HS-5 (cell line): ENCODE results near the gene NPC1.
A peak's percentile ranks its signal among the peaks of the same experiment; 100 is the strongest.
"Not testable (repeated sequence)": the region's sequence is repeated elsewhere in the genome, so short reads cannot be mapped to it uniquely, and the experiment has no call there.

Source experiments
- DNase-seq: peaks from one replicate; pipeline ENCODE4 v3.0.0-alpha.2; 2012; ENCODE audit warnings: low read depth

The NPC1 gene

DNA sequence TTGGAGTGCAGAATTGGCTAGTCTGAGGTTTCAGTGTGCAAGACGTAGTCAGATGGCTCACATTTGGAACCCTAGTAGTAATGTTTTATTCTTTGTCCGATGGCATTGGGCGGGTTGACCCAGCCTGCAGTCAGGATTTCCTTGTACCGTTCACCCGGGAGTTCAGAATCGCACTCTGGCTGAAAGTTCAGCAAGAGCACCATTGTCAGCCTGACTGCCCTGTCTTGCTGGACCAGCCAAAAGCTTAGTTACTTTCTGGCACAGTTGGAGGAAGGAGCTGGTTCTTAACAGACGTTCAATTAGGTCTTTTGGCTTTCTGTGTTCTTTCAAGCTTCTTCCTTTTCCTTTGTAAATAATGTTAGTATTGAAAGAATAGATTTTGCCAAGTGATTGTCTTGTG is 64.4 kb downstream of the NPC1 start:
- no peak for DNase-seq

DNA sequence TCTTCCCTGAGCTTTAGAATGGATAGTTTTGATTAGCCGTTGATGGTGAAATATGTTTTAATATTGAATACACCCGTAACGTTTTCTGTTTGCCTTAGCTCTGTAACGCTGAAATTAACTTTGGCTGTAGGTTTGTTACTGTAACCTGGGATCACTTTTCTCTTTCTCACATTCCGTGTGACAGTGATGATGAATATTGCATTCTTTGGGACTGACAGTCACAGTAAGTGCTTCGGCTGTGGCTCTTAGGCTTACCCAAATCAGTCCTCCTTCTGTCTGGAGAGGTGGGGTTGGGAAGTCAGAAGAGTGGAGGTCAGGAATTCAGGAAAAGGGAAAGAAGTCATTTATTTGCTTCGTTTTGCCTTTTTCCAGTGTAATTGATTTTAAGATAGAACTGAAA is 65.0 kb downstream of the NPC1 start:
- DNase-seq, result no peak

DNA sequence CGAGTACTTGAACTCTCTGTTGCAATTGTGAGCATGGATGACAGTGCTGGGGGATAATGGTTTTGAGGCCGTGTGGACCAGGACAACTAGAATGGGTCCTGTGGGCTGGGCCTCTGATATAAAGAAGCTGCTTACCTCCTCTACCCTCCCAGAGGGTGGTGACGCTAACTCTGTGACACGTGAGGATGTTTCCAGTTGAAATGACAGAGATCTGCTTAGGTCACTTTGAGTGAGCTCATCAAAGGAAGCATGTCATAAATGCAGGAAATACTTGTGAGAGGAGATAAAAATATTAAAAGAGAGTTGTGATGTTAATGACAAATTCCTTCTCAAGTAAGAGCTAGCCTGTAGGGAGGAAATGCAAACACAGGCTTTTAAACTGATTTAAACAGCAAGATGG is 66.6 kb downstream of the NPC1 start:
- DNase-seq, result no peak

GRCh38 chr18:23515911-23516546 is 70.3 kb downstream of the NPC1 start:
- no peak for DNase-seq

DNA sequence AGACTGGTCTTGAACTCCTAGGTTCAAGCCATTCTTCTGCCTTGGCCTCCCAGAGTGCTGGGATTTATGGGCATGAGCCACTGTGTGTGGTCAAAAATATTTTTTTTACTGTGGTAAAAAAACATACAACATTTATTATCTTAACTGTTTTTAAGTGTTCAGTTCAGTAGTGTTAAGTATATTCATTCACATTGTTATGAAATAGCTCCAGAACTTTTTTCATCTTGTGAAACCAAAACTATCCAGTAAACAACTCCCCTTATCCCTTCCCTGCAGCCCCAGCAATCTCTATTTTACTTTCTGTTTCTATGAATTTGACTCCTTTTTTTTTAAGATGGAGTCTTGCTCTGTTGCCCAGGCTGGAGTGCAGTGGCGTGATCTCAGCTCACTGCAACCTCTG is 73.7 kb downstream of the NPC1 start:
- DNase-seq, result no peak

GRCh38 chr18:23512216-23512615 is 74.1 kb downstream of the NPC1 start:
- not testable (repeated sequence) for DNase-seq

DNA sequence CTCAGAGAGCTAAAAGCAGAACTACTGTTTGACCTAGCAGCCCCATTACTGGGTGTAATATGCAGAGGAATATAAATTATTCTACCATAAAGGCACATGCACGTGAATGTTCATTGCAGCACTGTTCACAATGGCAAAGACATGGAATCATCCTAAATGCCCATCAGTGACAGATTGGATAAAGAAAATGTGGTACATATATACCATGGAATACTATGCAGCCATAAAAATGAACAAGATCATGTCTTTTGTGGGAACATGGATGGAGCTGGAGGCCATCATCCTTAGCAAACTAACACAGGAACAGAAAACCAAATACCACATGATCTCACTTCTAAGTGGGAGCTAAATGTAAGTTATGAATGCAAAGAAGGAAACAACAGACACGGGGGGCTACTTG is 75.4 kb downstream of the NPC1 start:
- not testable (repeated sequence) for DNase-seq

GRCh38 chr18:23506393-23506792 is 79.9 kb downstream of the NPC1 start:
- no peak for DNase-seq

DNA sequence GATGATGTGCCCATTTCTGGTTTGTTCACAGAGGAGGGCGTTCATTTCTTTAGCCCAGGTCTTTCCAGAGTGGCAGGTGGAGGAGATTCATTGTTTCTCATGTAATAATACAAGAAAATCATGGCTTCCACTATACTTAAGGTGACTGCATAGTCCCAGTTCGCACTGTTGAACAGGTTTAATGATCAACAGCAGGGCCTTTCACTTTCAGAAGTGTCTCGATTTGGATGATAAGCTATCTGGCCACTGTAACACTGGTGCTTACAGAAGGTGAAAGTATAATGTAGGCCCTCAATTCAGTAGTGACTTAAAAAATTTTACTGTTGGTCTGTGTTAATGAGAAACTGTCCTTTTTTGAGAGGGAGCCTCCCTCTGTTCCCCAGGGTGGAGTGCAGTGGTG is 81.6 kb downstream of the NPC1 start:
- no peak for DNase-seq

DNA sequence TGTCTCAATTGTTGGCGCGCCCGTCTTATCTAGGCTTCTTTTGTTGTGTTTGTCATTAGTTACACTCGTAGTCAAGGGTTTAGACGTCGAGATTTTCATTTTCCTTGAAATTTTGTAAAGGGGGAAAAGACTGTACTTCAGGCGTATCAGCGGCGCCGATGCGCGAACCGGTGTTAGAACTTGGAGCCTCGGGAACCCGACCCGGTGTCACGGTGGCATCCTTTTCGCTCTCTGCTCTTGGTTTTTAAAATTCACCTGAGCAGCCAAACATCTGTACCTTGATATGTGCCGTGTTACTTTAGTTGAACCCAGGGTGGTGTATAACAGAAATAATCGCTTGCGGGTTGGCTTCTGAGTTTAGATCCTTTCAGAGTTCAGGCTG is 82.4 kb downstream of the NPC1 start:
- DNase-seq, result no peak

DNA sequence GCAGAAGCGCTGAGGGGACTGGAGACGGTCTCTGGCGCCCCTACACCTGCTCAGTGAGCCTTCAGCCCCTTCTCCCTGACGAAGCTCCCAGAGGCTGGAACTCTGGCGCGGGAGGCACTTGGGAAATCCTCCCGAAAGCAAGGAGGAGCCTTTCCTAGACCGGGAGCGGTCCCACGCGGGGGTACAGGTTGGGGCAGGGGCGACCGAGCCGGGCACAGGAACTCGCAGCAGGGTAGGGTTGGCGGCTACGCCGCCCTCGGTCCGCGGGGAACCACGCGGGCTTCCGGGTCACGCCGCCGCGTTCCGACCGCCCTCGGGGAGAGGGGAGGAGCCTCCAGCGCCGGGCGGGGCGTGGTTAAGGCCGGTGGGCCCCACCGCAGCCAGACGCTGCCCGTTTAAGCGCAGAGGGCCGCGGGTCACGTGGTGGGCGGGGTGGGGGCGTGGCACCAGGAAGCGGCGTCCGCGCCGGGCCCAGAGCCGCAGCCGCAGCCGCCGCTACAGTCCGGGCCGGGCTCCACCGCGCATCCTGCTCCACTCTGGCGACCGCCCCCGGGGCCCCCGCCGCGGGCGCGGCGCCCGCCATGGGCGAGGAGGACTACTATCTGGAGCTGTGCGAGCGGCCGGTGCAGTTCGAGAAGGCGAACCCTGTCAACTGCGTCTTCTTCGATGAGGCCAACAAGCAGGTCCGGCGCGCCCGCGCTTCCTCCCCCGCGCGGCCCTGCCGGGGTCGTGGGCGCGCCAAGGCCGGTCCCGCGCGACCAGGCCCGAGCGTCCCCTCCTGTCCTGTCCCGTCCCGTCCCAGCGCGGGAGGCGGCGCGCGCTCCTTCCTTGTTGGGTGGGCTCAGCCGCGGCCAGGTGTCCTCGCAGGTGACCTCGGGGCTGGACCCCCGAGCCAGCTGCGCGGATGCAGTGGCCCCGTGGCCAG is 83.0 kb downstream of the NPC1 start, which contains the start of gene RMC1:
Gene RMC1 (plus strand): TSS at position 474 of the 925 bp plus-strand sequence. CDS start 108 bp downstream, at position 582.
- DNase-seq, result peak; percentile 60

GRCh38 chr18:23502516-23503037 is 83.7 kb downstream of the NPC1 start:
- no peak for DNase-seq

DNA sequence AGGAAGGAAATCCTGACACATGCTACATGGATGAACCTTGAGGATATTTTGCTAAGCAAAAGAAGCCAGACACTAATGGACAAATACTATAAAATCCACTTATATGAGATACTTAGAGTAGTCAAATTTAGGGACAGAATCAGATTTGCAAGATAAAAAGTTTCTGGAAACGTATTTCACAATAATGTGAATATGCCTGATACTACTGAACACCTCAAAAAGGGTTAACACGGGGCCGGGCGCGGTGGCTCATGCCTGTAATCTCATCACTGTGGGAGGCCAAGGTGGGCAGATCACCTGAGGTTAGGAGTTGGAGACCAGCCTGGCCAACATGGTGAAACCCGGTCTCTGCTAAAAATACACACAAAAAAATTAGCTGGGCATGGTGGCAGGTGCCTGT is 84.7 kb downstream of the NPC1 start:
- no peak for DNase-seq

GRCh38 chr18:23499291-23499781 is 87.0 kb downstream of the NPC1 start:
- DNase-seq, result no peak

- no peak for DNase-seq
Observed at GRCh38 chr18:23498877-23499276, 87.4 kb downstream of the NPC1 start.

DNA sequence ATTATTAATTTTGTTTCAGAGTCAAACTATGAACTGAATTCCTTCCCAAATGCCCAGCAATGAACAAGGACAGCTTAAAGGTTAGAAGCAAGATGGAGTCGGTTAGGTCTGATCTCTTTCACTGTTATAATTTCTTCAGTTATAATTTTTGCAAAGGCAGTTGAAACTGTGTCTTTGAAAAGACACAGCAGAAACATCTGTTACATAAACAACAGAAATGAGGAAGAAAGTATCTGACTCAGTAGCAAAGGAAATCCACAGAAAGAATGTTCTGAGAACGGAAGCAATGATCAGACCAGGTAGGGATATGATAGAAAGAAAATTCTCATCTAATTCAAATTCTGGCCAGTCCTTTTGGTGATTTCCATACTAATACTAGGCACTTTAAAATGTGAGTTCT is 88.2 kb downstream of the NPC1 start:
- no peak for DNase-seq

DNA sequence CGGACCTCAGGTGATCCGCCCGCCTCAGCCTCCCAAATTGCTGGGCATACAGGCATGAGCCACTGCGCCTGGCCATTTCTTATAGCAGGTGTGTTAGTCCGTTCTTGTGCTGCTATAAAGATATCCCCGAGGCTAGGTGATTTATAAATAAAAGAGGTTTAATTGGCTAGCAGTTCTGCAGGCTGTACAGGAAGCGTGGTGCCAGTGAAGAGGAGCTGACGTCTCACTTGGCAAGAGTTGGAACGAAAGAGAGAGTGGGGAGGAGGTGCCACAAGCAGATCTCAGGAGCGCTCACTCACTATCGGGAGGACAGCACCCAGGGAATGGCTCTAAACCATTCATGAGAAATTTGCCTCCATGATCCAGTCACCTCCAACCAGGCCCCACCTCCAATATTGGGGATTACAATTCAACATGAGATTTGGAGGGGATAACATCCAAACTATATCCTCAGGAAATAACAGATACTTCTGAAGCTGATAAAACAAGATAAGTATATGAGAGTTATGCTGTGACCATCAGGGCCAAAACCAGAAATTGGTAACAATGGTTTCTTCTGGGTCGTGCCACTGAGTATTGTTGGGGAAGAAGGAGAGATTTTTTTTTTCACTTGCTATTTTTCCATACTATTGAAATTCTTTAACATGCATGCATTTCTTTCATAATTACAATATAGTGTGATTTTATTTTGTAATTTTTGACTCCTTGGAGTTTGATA is 90.4 kb downstream of the NPC1 start:
- no peak for DNase-seq

GRCh38 chr18:23494992-23495391 is 91.3 kb downstream of the NPC1 start:
- DNase-seq, result no peak

DNA sequence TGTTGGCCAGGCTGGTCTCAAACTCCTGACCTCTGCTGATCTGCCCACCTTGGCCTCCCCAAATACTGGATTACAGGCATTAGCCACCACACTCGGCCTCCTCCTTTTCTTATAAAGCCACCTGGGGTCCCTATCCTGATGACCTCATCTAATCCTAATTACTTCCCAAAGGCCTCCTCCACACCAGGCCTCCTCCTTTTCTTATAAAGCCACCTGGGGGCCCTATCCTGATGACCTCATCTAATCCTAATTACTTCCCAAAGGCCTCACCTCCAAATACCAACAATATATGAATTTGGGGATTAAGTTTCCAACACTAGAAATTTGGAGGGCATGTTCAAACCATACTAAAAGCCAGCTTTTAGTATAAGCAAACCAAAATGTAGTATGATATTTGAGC is 92.7 kb downstream of the NPC1 start:
- no peak for DNase-seq

DNA sequence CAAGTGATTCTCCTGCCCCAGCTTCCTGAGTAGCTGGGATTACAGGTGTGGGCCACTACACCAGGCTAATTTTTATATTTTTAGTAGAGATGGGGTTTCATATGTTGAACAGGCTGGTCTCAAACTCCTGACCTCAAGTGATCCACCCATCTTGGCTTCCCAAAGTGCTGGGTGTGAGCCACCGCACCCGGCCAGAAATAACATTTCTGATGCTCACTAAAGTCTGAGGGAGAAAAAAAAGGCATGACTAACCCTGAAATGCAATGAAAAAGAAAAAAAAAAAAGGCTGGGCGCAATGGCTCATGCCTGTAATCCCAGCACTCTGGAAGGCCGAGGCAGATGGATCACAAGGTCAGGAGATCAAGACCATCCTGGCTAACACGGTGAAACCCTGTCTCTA is 96.7 kb downstream of the NPC1 start:
- not testable (repeated sequence) for DNase-seq

DNA sequence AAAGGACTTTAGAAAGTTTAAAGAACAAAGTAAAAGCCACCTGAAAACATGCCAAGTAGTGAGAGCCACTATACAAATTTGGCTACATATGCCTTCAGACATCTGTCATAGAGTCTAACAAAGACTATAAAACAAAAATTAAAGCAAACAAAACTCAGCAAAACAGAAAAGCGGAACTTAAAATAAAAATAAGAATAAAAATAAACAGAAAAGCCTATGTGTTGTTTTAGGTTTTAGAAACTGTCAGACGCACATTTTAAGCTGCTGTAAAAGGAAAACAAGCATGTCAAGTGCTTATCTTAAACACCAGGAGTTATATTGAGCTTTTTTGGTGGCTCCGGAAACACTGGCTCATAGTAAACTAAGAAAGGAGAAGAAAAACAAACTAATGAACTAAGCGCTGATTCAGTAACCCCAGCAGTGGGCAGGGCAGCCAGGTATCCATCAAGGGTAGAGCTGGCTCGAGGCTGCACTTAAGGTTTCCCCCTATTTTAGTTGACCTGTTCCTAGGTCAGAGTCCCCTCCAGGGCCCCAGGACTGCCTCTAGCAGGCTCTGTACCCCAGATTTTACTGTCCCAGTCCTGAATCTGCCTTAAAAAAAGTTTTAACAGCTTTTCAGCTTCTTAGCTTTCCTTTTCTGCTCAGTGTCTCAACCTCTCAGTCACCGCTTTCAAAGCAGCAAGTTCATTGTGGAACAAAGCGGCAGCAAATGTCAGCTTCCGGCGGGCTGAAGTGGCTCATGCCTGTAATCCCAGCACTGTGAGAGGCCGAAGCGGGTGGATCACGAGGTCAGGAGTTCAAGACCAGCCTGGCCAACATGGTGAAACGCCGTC is 98.4 kb downstream of the NPC1 start:
- DNase-seq, result no peak
